GM21529 (cell line): ENCODE results near the gene CDH2.

Experiments used
- ATAC-seq: cut with Tn5 transposase; IDR thresholded peaks from one replicate; pipeline ENCODE4 v1.9.1; 2021; ENCODE audit not compliant: unreplicated experiment

Gene CDH2

GRCh38 chr18:28048612-28049011, 128.3 kb downstream of the CDH2 start:
- ATAC-seq, result no peak

GRCh38 chr18:28045880-28046279, 131.1 kb downstream of the CDH2 start:
- ATAC-seq, result no peak

GRCh38 chr18:28045176-28045810, 131.6 kb downstream of the CDH2 start:
- ATAC-seq, result no peak

GRCh38 chr18:28044036-28044435, 132.9 kb downstream of the CDH2 start:
- ATAC-seq, result no peak

- no peak for ATAC-seq
Observed at GRCh38 chr18:28043631-28044030, 133.3 kb downstream of the CDH2 start.

GRCh38 chr18:28041366-28041765, 135.6 kb downstream of the CDH2 start:
- no peak for ATAC-seq

- no peak for ATAC-seq
Observed at GRCh38 chr18:28040716-28041115, 136.2 kb downstream of the CDH2 start.

GRCh38 chr18:28040211-28040610, 136.7 kb downstream of the CDH2 start:
- ATAC-seq, result no peak

GRCh38 chr18:28039691-28040090, 137.2 kb downstream of the CDH2 start:
- no peak for ATAC-seq

- no peak for ATAC-seq
Observed at GRCh38 chr18:28039078-28039477, 137.9 kb downstream of the CDH2 start.

- no peak for ATAC-seq
Observed at GRCh38 chr18:28036488-28036887, 140.4 kb downstream of the CDH2 start.

GRCh38 chr18:28034567-28034966, 142.4 kb downstream of the CDH2 start:
- ATAC-seq, result no peak

GRCh38 chr18:28032177-28032576, 144.8 kb downstream of the CDH2 start:
- no peak for ATAC-seq

- no peak for ATAC-seq
Observed at GRCh38 chr18:28030458-28030857, 146.5 kb downstream of the CDH2 start.

GRCh38 chr18:28027755-28028154, 149.2 kb downstream of the CDH2 start:
- ATAC-seq, result no peak

GRCh38 chr18:28019425-28020108, 157.4 kb downstream of the CDH2 start:
- ATAC-seq, result no peak

- ATAC-seq, result no peak
Observed at GRCh38 chr18:28018351-28018750, 158.6 kb downstream of the CDH2 start.

- ATAC-seq, result no peak
Observed at GRCh38 chr18:28015671-28016070, 161.3 kb downstream of the CDH2 start.

GRCh38 chr18:28013066-28013465, 163.9 kb downstream of the CDH2 start:
- ATAC-seq, result no peak

- ATAC-seq, result no peak
Observed at GRCh38 chr18:28012336-28012735, 164.6 kb downstream of the CDH2 start.

GRCh38 chr18:28009589-28009988, 167.3 kb downstream of the CDH2 start:
- ATAC-seq, result no peak

- ATAC-seq, result no peak
Observed at GRCh38 chr18:28007841-28008240, 169.1 kb downstream of the CDH2 start.

- ATAC-seq, result no peak
Observed at GRCh38 chr18:28005164-28005563, 171.8 kb downstream of the CDH2 start.
